ENCODE measurements around the gene CTAG2.
"Not testable (repeated sequence)": the region's sequence is repeated elsewhere in the genome, so short reads cannot be mapped to it uniquely, and the experiment has no call there.

CTAG2 gene

DNA sequence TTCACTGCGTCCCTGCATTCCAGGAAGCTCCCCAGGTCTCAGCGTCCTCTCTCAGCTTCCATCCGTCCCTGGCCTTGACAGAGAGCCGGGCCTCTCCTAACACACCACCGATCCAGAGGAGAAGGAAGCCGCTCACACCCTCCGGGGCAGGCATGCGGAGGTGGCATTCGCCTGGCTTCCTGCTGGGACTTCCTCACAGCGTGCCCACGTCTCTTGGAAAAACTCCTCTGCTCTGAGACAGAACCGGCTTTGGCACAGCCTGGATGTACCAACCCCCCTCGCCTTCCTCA lies 3.2 kb downstream of the CTAG2 start:
- Histone ChIP-seq H3K36me3 (no peaks in the 10 kb centered on the region), H3K9ac (no peak overlapping the region), H4K20me1 (no peaks in the 10 kb centered on the region), H3K27ac (no peak overlapping the region), H3K4me2 (peak overlapping the region; percentile 70), H3K4me3 (no peak overlapping the region), H3K27me3 (peaks cover 16% of the 10 kb centered on the region), H3K4me1 (peaks cover 25% of the 10 kb centered on the region), H3K9me3 (0 out of 2 replicates have a peak, but pooled peaks cover 12% of the 10 kb centered on the region)
- no peak for TF ChIP-seq Cebpa-rat (IDR thresholded peaks at IDR 0.05)

DNA sequence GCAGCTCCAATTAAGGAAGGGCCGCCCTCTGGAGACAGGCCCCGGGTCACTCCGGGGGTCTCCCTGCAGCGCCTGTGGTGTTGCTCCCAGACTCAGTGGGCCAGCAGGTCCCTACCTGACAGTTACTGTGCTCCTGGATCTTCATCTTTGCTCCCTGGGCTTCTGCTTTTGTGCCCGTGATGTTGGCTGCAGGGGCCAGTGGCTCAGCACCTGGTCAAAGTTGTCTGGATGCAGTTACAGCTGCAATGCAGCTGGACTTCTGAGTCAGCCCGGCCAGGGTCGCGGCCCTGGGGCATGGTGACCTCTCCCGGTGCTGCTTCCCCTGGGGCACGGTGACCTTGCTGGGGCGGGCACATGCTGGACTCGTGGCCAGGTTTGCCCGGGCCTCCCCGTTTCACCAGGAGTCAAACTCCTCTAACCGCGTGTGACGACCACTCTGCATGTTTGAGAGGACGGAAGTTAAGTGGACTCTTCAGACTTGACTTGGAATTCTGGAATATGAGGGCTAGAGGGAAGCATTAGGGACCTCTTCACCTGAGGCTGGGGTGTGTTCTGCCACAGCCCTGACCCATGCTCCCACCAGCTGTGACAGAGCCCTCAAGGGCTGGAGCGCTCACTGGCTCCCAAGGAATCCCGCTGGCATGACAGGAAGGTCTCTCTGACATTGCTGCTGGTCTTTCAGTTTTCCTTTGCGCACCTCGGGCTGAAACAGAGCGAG lies 3.7 kb downstream of the CTAG2 start:
- peak overlapping the region; percentile 70 for H3K4me2 ChIP-seq
- H3K9me3 ChIP-seq = 0 out of 2 replicates have a peak, but pooled peaks cover 8% of the 10 kb centered on the region
- TF ChIP-seq Cebpa-rat (IDR thresholded peaks at IDR 0.05) = no peak
- peaks cover 15% of the 10 kb centered on the region for H3K27me3 ChIP-seq
- H3K27ac ChIP-seq = 0 out of 2 replicates have a peak overlapping the region, but pooled peaks have one; percentile 6
- H3K4me3 ChIP-seq = no peak overlapping the region
- H4K20me1 ChIP-seq = no peaks in the 10 kb centered on the region
- H3K4me1 ChIP-seq = peaks cover 22% of the 10 kb centered on the region
- peak overlapping the region; percentile 19; the same call in 1 of the 2 replicates for H3K9ac ChIP-seq
- no peaks in the 10 kb centered on the region for H3K36me3 ChIP-seq

DNA sequence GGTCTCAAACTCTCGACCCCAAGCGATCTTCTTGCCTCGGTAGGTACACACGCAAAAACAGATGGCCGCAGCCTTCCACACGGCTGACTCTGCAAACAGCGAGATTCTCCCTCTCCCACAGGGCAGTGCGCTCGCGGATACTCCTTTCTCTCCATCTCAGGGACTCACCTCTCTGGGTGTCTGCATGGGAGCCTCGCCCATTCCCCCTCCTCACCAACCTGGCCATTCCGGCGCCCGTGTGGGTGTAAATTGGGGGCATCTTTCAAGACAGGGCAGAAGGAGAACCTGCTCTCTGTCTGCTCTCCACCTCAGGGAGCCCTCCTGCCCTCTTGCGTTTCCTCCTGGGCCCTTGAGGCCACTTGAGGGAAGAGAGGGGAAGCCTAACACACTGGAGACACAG lies 4.4 kb downstream of the CTAG2 start:
- H3K4me2 ChIP-seq = peak overlapping the region; percentile 70
- H4K20me1 ChIP-seq = no peaks in the 10 kb centered on the region
- H3K36me3 ChIP-seq = no peaks in the 10 kb centered on the region
- peaks cover 19% of the 10 kb centered on the region for H3K4me1 ChIP-seq
- no peak overlapping the region for H3K27ac ChIP-seq
- peak overlapping the region; percentile 19; the same call in 1 of the 2 replicates for H3K9ac ChIP-seq
- H3K9me3 ChIP-seq = 0 out of 2 replicates have a peak, but pooled peaks cover 3% of the 10 kb centered on the region
- no peak for TF ChIP-seq Cebpa-rat (IDR thresholded peaks at IDR 0.05)
- H3K4me3 ChIP-seq = no peak overlapping the region
- peaks cover 15% of the 10 kb centered on the region for H3K27me3 ChIP-seq

DNA sequence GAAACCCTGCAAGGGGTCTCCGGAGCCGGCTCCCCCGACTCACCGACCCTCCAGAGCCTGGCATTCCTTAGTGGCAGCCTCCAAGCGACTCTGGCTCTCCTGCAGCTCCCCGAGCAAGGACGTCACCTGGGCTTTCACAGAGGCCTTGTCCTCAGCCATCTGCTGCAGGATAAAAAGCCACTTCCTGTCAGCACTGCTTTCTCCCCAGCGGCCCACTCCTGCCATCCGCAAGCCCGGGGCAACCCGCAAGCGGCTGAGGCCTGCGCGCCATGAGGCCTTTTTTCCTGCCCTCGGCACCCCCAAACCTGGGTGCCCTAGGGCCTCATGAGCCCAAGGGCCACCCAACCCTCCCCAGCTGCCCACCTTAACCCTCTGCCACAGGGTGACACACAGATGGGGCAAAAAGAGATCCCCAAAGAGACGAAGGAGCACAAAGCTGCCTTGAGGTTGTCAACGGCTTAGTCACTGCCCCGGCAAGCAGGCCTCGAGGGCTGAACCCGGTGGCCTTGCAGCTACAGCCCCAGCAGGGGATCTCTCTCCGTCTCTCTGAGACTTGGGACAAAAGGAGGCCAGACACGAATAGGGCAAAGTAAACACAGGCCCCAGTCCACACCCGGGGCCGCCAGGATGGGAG lies 7.5 kb downstream of the CTAG2 start:
- H3K27me3 ChIP-seq = peaks cover 15% of the 10 kb centered on the region
- not testable (repeated sequence) for H3K9ac ChIP-seq, H3K9me3 ChIP-seq, H4K20me1 ChIP-seq, H3K27ac ChIP-seq, H3K36me3 ChIP-seq, H3K4me2 ChIP-seq, H3K4me3 ChIP-seq
- peaks cover 19% of the 10 kb centered on the region for H3K4me1 ChIP-seq

DNA sequence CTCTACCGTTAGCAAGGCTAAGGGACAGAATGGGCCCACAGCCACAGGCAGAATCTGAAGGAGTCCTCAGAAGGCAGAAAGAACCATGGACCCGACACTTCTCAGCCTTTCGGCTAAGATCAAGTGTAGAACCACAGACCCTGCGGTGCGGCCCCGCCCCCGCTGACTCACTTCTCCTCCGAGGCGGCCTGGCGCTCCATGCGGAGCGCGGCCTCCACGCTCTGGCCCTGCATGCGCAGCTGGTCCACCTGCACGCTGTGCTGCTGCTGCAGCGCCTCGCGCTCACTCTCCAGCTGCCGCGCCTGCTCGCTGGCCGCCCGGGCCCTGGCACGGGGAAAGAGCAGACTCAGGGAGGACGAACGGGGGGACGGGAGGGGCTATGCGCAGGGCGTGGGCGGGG lies 9.7 kb downstream of the CTAG2 start:
- H3K9me3 ChIP-seq, H3K27ac ChIP-seq, H3K27me3 ChIP-seq, H3K36me3 ChIP-seq, H4K20me1 ChIP-seq, H3K4me2 ChIP-seq, H3K4me1 ChIP-seq, H3K4me3 ChIP-seq, H3K9ac ChIP-seq: not testable (repeated sequence)

DNA sequence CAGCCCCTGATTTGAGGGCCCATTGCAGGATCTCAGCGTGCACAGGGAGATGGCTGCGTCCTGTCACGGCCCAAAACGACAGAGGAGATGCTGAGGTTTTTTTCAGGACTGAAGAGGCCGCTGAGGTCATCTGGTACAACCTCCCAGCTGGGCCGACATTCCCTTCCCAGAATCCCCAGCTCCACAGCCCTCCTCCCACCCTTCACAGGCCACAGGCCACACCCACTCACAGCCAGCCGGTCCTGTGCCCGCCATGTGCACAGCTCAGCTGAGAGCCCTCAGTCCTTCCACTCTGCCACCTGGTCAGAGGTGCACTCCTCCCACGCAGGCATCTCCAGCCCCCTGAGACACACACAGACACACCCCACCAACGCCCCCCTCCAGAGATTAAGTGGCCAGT lies 11.6 kb downstream of the CTAG2 start:
- not testable (repeated sequence) for H3K27me3 ChIP-seq, H3K4me3 ChIP-seq, H3K27ac ChIP-seq, H3K36me3 ChIP-seq, H4K20me1 ChIP-seq, H3K4me2 ChIP-seq, H3K4me1 ChIP-seq, H3K9ac ChIP-seq, H3K9me3 ChIP-seq

DNA sequence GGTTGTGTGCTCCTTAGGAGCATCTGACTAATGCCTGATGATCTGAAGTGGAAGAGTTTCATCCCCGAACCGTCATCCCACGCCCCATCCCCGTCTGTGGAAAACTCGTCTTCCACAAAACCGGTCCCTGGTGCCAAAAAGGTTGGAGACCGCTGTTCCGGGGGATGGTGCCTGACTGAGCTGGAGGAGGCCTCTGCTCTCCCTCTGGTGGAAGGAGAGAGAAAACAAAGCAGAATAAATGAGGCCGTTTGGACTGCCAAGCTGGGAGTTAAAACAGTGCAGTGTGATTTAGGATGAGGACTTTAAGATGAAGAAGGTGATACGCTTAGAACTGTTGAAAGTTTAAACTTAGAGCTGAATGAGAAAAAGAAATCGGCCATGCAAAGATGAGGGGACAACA lies 19.7 kb downstream of the CTAG2 start:
- not testable (repeated sequence) for H3K27me3 ChIP-seq, H3K27ac ChIP-seq, H3K36me3 ChIP-seq, H3K4me1 ChIP-seq, H3K9ac ChIP-seq, H4K20me1 ChIP-seq, H3K4me2 ChIP-seq, H3K9me3 ChIP-seq, H3K4me3 ChIP-seq

DNA sequence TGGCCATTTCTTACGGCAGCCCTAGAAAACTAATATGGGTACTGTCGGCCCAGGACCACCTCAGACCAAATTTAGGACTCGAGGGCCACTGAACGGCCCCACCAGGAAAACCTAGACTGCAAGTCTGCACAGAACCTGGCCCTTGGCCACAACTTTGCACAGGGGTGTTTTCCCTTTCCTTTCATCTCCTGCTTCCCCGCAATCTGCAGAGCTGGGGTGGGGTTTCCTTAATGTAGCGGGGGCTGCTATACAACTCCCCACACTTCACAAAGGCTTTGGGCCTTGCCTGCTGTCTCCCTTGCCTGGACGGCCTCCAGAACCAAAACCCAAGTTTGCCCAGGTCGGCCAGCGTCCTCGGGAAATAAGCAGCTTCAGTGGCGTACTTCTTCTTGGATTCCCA lies 22.4 kb downstream of the CTAG2 start:
- H4K20me1 ChIP-seq, H3K4me2 ChIP-seq, H3K36me3 ChIP-seq, H3K9ac ChIP-seq, H3K4me1 ChIP-seq, H3K9me3 ChIP-seq, H3K4me3 ChIP-seq, H3K27me3 ChIP-seq, H3K27ac ChIP-seq: not testable (repeated sequence)

DNA sequence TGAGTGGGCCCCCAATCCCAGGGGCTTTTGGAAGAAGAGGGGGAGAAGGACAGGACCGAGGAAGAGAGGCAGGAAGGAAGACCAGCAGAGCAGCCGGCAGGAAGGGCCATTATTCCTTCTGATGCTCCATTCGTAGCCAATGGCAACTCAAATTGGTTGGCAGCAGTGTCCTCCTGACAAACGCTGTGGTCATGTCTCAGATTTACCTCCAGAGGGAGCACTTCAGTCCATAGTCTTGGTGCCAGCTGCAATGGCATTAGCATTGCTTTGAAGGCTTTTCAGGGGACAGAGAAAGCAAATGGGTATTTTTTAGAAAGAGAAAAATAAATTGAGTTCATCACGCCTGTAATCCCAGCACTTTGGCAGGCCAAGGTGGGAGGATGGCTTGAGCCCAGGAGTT lies 24.4 kb downstream of the CTAG2 start:
- H3K4me3 ChIP-seq, H3K27ac ChIP-seq, H3K9ac ChIP-seq, H4K20me1 ChIP-seq, H3K4me1 ChIP-seq, H3K36me3 ChIP-seq, H3K27me3 ChIP-seq, H3K4me2 ChIP-seq, H3K9me3 ChIP-seq: not testable (repeated sequence)

DNA sequence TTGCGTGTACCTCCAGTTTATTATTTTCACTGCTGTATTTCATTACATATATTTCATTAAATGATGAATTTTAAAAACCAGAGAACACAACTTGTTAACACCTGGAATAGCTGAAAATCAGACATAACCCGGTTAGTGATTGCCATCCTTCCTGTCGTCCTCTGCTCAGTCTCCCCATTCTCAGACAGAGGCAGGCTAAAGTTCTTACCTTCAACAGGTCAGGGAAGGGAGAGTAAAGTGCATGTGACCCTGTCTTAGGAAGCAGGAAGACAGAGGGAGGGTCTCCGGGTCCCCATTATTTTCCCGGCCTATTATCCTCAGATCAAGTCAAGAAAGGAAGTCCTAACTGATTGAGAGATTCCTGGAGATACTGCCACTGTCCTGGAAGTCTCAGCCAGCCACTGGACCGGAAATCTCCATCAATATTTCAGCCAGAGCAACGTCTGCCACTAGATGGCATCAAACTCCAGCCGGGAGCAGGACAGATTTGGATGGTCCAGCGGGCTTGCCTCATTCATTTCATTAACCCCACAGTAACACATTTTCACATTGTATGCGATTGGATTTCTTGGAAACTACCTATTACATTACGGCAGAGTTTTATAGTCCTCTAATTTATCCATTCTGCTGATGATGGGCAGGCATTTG lies 32.5 kb downstream of the CTAG2 start:
- not testable (repeated sequence) for H3K27me3 ChIP-seq, H3K4me2 ChIP-seq, H3K9ac ChIP-seq, H3K36me3 ChIP-seq, H3K4me3 ChIP-seq, H4K20me1 ChIP-seq, H3K4me1 ChIP-seq, H3K9me3 ChIP-seq, H3K27ac ChIP-seq

DNA sequence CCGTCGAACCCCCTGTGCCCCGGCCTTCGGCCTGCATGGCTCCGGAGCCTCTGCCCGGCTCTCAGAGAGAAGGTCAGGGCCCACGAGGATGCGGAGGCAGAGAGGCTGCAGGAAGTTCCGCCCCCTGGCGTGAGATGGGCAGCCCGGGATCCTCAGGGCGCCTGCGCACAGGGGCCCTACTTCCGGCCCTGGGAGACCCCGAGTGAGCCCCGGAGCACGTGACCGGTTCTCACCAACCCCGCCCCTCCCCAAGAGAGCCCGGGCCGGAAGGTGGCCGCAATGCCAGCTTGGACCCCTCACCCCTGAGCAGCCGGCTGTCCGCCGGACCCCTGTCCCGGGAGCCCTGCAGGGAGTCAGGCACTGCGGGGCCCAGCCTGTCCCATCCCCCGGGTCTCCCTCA lies 34.2 kb downstream of the CTAG2 start, which contains the start of gene CTAG1B:
Gene CTAG1B, minus strand, starts transcription at position 101 of the 400 bp plus-strand sequence. Its CDS starts 64 bp downstream, at position 37.
- not testable (repeated sequence) for H3K36me3 ChIP-seq, H3K4me1 ChIP-seq, H3K27me3 ChIP-seq, H3K9ac ChIP-seq, H3K27ac ChIP-seq, H3K4me3 ChIP-seq, H4K20me1 ChIP-seq, H3K4me2 ChIP-seq, H3K9me3 ChIP-seq

DNA sequence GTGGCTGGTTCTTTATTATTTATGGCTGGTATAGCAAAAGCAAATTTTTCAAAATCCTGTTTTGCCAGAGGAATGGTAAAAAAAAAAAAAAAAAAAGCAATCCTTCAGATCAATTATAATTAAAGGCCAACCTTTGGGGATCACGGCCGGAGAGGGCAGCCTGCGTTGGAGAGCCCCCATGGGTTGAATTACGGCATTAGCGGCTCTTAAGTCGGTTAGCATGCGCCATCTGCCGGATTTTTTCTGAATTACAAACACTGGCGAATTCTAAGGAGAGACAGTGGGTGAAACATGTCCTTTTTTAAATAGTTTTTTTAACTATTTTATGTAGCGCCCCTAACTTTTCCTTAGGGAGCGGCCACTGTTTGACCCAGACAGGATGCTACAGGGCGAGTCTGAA lies 39.8 kb downstream of the CTAG2 start:
- H3K4me2 ChIP-seq, H3K36me3 ChIP-seq, H3K9me3 ChIP-seq, H4K20me1 ChIP-seq, H3K4me3 ChIP-seq, H3K9ac ChIP-seq, H3K4me1 ChIP-seq, H3K27ac ChIP-seq: not testable (repeated sequence)
- H3K27me3 ChIP-seq = peaks cover 13% of the 10 kb centered on the region; the same call in 1 of the 2 replicates

DNA sequence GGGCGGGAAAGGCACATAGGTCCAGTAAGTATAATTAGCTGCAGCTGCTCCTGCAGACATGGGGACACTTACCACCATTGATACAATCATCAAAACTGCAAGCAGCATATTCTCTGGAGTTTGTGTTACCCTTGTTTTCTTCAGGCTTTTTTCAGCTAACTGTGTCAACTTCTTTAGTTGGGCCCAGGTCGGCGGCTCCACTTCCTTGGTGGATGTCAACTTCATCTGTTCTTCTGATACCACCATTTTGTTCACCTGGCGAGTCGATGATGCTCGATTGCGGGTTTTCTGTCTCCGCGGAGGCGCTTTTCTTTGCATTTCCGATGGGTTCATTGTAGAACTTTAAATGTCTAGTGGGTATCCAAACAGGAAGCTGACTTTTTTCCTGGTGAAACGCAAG lies 42.2 kb downstream of the CTAG2 start:
- H3K4me1 ChIP-seq, H4K20me1 ChIP-seq, H3K4me3 ChIP-seq, H3K9ac ChIP-seq, H3K9me3 ChIP-seq, H3K36me3 ChIP-seq, H3K27ac ChIP-seq, H3K4me2 ChIP-seq: not testable (repeated sequence)
- H3K27me3 ChIP-seq = peaks cover 31% of the 10 kb centered on the region; the same call in 1 of the 2 replicates

DNA sequence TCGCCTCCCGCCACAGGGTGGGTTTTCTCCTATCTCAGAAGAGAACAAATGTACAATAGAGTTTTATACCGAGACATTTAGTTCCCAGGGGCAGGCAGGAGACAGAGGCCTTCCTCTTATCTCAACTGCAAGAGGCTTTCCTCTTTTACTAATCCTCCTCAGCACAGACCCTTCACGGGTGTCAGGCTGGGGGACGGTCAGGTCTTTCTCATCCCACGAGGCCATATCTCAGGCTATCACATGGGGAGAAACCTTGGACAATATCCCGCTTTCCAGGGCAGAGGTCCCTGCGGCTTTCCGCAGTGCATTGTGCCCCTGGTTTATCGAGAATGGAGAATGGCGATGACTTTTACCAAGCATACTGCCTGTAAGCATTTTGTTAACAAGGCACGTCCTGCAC lies 44.6 kb downstream of the CTAG2 start:
- not testable (repeated sequence) for H3K27ac ChIP-seq, H3K9ac ChIP-seq, H4K20me1 ChIP-seq, H3K4me3 ChIP-seq, H3K9me3 ChIP-seq, H3K4me1 ChIP-seq, H3K36me3 ChIP-seq, H3K4me2 ChIP-seq
- peaks cover 51% of the 10 kb centered on the region for H3K27me3 ChIP-seq

Measured in BLaER1 (cell line).